Erythroblast (primary cell): ENCODE results near the gene CASP9.
"Not testable (repeated sequence)": the region's sequence is repeated elsewhere in the genome, so short reads cannot be mapped to it uniquely, and the experiment has no call there.

Experiments
- DNase-seq, 2 experiments: peaks; one replicate each; lab custom pipeline; 2025; lab: John Stamatoyannopoulos, UW
- GATA1 ChIP-seq: IDR thresholded peaks from 2 replicates; pipeline ENCODE4 v1.6.1; 2011; ENCODE audit warnings: low read depth, mild to moderate bottlenecking, control low read depth, low read length, moderate library complexity
- POLR2A ChIP-seq: IDR thresholded peaks from 2 replicates; pipeline ENCODE4 v1.6.1; 2011; ENCODE audit warnings: mild to moderate bottlenecking, low read length

CASP9 gene

DNA sequence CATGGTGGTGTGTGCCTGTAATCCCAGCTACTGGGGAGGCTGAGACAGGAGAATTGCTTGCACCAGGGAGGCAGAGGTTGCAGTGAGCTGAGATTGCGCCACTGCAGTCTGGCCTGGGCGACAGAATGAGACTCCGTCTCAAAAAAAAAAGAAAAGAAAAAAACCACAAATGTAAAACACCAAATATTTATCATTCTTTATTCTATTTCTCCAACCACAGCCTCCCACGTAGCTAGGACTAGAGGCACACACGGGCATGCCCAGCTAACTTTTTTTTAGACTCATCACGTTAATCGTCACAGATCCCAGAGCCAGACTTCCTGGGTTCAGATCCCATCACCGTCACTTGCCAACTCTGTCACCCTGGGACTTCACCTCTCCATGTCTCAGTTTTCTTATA lies 16.2 kb upstream of the CASP9 start:
- TF ChIP-seq POLR2A (no peak), GATA1 (no peak)
- DNase-seq, result no peak

DNA sequence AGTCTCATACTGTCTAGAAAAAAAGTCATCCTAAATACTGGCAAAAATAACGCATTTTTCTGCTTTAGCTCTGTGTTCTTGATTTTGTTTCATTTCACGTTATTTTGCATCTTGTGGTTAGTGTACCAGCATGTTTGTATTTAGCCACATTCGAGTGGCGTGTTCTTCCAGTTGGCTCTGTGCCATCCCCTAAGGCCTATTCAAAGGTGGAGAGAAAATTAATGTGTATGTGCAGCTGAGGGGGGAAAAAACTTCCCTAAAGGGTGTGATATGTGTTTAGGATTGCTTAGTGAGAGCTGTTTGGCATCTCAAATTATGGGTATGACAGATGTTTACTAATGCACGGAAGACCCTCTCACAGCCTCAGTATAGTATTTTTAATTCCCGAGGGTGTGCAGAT lies 14.8 kb upstream of the CASP9 start:
- TF ChIP-seq POLR2A (no peak), GATA1 (no peak)
- DNase-seq, result no peak

DNA sequence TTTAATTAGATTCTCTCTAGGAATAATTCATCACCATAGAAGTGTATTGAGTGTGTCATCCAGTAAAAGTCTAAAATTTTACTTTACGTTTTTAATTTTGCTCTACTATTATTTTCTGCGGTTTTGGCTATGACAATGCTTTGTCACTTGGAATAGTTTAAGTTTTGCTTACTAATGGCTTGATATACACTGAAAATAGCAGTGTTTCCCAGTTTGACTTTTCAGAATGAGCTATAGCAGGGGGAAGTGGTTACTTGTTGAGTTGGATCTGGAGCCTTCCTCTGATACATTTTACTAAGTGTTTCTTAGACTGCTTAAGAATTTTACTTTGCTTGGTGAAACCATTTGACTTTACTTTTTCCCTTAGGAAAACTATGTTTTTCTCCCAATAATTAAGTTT lies 7.7 kb upstream of the CASP9 start:
- TF ChIP-seq GATA1 (no peak), POLR2A (no peak)
- DNase-seq, result no peak

DNA sequence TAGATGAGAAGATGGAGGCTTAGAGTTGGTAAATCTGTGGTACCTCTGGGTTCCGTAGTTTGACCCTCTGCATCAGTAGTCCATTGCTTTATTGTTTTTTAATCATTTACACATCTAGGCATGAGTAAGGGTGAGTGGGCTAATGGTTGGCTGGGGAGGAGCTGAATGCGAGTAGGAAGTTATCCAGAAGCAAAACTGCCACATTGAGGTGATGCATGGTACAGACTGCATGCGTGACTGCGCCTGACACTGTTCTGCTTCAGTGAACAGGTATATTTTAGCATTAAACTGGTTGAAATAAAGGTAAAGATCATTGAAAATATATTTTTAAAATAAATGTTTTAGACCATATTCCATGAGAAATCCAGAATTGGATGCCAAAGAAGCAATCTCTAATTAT lies 7.0 kb upstream of the CASP9 start:
- TF ChIP-seq POLR2A (no peak), GATA1 (no peak)
- no peak for DNase-seq

DNA sequence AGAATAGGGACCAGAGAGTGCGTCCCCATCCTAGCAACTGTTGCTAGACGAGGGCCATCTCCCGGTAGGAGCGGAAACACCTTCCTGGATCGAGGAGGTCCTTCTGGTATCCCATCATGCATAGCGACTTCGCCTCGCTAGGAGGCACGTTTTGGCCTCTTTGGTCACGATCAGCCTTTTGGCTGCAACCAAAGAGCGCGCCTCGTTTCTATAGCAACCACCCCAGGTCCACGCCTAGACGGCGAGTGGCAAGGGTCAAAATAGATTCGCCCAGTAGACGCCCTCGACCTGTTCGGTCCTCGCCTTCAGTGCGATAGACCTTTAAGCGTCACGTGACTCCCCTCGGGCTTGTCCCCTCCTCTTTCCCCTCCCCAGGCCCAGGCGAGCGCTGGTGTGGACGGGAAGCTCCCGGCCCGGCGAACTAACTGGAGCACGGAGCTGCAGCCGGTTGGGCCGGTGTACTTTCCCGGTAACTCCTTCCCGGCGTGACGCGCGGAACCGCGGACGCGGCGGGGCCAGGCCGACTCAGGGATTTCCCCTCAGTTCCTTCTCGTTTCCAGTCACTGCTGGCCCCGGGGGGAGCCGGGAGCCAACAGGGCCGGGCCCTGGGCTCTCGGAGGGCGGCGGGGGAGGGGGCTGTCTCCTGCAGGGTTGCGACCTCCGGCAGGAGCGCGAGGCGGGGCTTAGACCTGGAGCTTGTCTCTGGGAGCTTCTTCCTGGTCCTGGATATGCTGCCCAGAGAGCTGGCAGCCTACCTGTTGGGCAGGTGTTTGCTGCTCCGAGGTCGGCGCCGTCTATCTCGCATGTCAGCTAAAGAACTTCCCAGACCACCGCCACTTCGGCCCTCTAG lies 2.7 kb upstream of the CASP9 start, which contains the start of gene DNAJC16:
TSS of gene DNAJC16 (plus strand) at position 359 of the 850 bp plus-strand sequence. CDS start 2,258 bp downstream, outside the sequence.
- peak; percentile 100 for DNase-seq
- TF ChIP-seq POLR2A, result peak; percentile 85
- TF ChIP-seq GATA1, result no peak

DNA sequence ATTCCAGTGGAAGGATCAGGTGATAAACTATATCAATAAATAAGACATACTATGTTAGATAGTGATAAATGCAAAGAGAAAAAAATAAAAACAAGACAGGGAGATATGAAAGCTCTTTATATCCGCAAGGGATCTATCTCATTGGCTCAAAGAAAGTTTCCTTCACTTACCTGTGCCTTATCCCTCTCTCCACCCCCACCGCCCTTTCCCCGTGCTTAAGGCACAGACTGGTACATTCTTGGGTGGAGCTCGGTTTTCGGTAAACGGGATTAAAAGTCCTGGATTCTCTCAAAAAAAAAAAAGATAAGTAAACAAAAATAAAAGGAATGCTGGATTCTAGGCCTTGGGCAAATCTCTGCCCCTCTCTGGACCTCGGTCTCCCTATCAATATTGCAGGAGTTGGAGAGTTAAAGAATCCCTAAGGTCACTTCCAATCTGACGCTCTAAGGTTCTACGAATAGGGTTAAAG lies 2.0 kb upstream of the CASP9 start:
- no peak for DNase-seq
- TF ChIP-seq GATA1, result no peak
- no peak for TF ChIP-seq POLR2A

DNA sequence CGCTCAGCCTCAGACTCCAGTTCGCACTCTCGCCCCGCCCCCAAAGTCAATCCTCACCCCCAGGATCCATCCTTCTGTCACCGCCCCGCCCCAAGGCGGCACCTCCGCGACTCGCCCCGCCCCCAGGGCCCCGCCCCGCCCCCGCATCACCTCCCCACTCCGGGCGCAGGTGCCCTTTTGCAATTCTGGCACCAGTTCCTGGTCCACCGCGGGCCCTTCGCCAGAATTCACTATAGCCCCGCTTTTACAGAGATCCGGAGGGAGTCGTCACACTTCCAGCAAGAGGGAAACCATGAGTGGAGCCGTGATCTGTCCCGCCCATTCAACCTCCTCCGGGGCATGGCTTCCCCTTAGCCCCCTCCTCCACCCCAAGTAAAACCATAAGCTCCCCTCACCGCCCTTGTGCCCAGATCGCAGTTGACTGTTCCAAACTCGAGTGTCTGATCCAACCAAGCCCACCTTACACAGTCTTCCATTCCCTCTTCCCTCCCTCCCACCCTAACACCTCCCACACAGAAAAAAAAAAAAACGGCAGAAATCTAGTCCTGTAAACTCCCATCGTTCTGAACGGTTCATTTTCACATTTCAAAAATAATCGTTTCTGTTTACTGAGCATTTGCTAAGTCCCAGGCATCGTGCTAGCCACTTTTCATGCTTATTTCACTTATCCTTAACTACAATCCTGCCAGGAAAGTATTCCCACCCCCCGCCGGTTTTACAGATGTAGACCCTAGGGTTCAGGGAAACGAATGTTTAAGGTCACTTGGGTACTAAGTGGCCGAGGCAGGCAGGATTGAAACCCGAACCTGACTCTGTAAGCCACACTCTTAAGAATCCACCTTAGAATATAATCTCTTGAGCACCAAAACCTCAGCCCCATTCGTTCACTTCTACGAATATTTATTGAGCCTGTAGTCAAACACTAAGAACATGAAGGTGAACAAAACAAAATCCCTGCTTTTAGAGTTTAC lies 1.3 kb upstream of the CASP9 start:
- peak; percentile 43 to 64 for DNase-seq
- TF ChIP-seq GATA1 (no peak), POLR2A (no peak)

DNA sequence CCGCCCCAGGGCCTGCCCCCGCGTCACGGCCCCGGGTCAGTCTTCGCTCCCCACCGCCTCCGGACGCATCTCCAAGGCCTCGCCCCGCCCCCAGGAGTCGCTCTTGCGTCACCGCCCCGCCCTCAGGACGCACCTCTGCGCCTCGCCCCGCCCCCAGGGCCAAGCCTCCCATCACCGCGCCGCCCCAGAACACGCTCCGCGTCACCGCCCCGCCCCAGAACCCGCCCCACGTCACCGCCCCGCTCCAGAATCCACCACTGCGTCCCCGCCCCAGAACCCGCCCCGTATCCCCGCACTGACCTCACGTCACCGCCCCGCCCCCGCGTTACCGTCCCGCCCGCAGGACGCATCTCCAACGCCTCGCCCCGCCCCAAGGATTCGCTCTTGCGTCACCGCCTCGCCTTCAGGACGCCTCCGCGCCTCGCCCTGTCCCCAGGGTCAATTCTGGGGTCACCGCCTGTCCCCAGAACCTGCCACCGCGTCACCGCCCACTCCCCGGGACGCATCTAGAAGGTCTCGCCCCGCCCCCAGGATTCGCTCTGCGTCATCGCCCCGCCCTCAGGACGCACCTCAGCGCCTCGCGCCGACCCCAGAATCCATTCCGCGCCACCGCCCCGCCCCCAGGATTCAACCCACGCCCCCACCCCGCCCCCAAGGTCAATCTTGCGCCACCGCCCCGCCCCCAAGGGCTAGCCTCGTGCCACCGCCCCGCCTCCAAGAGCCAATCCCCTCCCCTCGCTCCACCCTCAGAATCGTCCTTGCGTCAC lies 451 bp upstream of the CASP9 start:
- peak; percentile 100 for DNase-seq
- no peak for TF ChIP-seq POLR2A
- TF ChIP-seq GATA1, result no peak

DNA sequence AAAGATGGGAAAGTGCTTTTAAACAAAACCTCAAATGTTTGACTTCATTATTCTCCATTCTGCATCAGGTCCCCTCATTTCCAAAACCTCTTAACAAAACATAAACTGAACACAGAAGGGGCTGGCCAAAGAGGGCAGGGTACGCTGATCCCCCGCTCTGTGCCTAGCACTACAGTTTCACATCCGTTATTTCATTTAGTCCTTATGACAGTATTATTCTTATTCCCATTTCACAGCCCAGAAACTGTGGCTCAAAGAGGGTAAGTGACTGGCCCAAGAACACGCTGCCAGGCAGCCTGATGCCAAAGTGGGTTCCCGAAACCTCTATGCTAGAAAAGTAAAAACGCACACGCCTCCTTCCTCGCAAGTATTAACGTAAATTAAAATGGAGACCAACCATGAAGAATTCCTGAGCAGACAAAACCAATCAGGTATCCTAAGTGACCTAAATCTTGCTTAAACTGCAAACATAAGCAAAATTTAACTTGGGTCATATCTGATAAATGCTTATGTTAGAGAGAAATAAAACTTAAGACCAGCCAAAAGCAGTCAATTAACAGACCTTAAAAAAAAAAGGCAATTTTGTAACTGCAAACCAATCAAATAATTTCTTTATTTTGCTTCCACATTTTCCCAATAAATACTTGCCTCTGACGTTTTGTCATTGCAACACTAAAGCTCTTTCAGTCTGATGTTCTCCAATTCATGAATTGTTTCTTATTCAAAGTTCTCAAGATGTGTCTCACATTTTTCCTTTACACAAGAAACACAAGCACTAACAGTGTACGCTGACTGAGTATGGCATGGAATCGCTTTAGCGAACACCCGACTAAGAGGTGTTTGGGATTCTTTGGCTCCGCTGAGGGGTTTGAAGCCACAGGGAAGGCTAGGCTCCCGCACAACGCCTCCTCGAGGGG lies 653 bp downstream of the CASP9 start:
- TF ChIP-seq POLR2A (no peak), GATA1 (no peak)
- DNase-seq, result no peak

DNA sequence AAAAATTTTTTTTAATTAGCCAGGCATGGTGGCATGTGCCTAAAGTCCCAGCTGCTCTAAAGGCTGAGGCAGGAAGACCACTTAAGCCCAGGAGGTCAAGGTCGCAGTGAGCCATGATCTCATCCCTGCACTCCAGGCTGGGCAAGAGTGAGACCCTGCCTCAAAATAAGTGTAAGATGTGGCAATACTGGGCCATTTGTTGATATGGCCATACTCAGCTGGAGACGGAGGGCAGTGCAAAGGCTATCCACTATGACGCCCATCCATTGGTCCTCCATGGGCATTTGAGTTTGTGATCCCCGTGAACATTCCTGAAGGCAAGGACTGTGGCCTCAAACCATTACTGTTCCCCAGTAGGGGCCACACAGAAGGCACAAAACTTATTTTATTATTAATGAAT lies 1.5 kb downstream of the CASP9 start:
- TF ChIP-seq GATA1, result no peak
- no peak for TF ChIP-seq POLR2A
- no peak for DNase-seq

DNA sequence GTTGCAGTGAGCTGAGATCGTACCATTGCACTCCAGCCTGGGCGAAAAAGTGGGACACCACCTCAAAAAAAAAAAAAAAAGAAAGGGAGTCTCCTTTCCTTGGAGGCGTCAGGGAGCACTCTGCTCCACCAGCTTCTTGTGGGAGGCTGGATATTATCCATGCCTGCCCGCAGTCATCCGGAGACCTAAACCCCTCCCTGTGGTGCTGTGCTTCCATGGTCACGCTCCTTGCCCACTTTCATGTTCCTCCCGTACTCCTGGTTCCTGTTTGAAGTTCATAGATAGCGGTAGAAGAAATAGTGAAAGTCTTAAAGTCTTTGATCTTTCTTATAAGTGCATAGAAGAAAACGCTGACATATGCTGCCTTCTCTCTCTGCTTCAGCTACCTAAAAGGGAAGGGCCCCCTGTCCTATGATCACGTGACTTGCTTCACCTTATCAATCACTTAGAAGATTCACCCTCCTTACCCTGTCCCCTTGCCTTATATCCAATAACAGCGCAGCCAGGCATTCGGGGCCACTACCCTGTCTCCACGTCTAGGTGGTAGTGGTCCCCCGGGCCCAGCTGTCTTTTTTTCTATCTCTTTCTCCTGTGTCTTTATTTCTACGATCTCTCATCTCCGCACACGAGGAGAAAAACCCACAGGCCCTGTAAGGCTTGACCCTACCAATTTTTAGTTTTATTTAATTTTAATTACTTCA lies 2.7 kb downstream of the CASP9 start:
- DNase-seq, result not testable (repeated sequence)

DNA sequence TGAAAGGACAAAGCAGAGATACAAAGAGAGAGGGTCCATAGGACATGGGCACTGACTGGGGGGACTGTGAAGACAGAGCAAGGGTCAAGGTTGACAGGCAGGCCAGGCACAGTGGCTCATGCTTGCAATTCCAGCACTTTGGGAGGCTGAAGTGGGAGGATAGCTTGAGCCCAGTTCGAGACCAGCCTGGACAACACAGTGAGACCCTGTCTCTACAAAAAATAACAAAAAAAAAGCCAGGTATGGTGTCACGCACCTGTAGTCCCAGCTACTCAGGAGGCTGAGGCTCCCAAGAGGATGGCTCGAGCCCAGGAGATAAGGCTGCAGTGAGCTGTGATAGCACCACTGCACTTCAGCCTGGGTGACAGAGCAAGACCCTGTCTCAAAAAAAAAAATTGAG lies 4.4 kb downstream of the CASP9 start:
- no peak for TF ChIP-seq POLR2A
- no peak for TF ChIP-seq GATA1

More for the DNA sequence above, 4.4 kb downstream of the CASP9 start:
- no peak for DNase-seq
